GM10248 (cell line): ENCODE results near the gene RAB11A.

ENCODE experiments used
- CTCF ChIA-PET: fragments of 300-600 bp; sonication (Branson Sonifier 250); formaldehyde crosslinking; extraction: SDS; loops from one replicate; lab custom pipeline; 2021; ENCODE audit warnings: antibody characterized with exemption; lab: Yijun Ruan, JAX
- POLR2A ChIA-PET: fragments of 350-650 bp; sonication (Branson Sonifier 250); formaldehyde crosslinking; extraction: SDS; loops from one replicate; lab custom pipeline; 2020; ENCODE audit warnings: antibody characterized with exemption; lab: Yijun Ruan, JAX
- DNase-seq: peaks from one replicate; pipeline ENCODE4 v3.0.0; 2012; ENCODE audit errors: extremely low spot score
- TF ChIP-seq, protein P1 (sequence below): IDR thresholded peaks from 2 replicates; pipeline ENCODE4 v1.5.1; 2012; ENCODE audit warnings: mild to moderate bottlenecking, low read depth; ENCODE audit errors: extremely low read depth, missing control alignments, control extremely low read depth

RAB11A gene

DNA sequence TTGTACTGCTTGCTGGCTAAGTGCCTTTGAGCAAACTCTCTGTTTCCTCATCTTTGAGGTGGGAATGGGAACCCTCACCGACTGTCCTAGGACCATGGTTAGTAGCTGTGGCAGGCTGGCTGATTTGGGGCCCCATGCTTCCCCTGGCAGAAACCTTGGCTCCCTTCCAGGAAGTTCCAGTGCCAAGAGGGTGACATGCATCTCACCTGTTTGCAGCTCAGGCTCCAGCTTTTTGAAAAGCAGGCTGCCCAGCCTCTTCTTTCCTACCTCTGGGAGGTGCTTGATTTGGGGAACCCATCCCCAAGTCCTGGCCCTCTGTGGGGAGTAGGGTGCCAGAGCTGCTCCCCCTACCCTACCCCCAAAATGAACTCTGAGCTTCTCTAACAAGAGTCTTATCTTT, 50.8 kb downstream of the RAB11A start:
- TF ChIP-seq, protein P1, sequence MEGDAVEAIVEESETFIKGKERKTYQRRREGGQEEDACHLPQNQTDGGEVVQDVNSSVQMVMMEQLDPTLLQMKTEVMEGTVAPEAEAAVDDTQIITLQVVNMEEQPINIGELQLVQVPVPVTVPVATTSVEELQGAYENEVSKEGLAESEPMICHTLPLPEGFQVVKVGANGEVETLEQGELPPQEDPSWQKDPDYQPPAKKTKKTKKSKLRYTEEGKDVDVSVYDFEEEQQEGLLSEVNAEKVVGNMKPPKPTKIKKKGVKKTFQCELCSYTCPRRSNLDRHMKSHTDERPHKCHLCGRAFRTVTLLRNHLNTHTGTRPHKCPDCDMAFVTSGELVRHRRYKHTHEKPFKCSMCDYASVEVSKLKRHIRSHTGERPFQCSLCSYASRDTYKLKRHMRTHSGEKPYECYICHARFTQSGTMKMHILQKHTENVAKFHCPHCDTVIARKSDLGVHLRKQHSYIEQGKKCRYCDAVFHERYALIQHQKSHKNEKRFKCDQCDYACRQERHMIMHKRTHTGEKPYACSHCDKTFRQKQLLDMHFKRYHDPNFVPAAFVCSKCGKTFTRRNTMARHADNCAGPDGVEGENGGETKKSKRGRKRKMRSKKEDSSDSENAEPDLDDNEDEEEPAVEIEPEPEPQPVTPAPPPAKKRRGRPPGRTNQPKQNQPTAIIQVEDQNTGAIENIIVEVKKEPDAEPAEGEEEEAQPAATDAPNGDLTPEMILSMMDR = no peak
- POLR2A ChIA-PET = no interaction called here
- no peak for DNase-seq
- CTCF ChIA-PET = interaction anchor here (1.5 to 3.0 kb wide), 4 partner anchors 11 to 368 kb away, joined by 4 to 15 read pairs (median 6); no protein-coding TSS in a partner anchor

DNA sequence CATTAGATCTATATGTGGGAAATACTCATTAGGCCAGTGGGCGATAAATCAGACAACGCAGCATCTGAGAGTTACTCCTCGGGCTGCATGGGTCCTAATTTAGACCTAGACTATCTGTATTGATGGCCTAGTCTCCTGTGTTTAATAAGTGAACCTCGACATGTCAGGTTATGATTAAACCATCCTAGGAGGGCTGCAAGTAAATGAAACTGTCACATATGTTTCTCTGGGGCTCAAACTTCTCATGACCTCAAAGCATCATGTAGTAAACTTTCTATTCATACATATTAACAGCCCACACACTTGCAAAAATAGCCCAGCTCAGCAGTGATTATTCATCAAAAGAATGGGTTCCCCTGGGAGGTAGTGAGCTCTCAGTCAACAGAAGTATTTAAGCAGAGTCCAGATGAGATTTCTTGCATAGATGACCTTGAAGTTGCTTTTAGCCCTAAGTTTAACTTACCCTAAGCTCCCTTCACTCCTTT, 51.6 kb downstream of the RAB11A start:
- CTCF ChIA-PET = interaction anchor here (1.2 to 3.0 kb wide), 9 partner anchors 11 to 367 kb away, joined by 3 to 15 read pairs (median 5); no protein-coding TSS in a partner anchor
- TF ChIP-seq, protein P1 = no peak
- peak; percentile 74 for DNase-seq
- POLR2A ChIA-PET = interaction anchor here (1.7 kb wide), 1 partner anchor 51 kb away, joined by 4 read pairs; the partner anchor contains the start of gene RAB11A

DNA sequence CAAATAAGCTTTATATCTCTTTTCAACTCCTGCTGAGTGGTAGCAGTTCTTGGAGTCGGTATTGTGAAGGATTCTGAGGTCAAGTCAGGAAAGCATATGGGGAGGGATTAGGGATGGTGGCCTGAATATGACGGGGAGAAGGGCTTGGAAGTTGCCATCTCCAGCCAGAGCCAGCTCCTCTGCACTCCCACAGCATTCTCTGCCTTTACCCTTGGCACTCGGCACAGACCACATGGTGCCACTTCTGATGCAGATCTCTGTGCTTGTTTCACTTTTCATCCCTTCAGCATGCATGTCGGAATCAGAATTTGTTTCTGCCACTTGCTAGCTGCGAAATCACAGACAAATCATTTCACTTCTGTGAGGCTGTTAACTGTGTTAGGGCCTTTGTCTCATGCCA, 52.5 kb downstream of the RAB11A start:
- CTCF ChIA-PET = interaction anchor here (1.2 to 3.0 kb wide), 9 partner anchors 10 to 366 kb away, joined by 3 to 15 read pairs (median 5); no protein-coding TSS in a partner anchor
- POLR2A ChIA-PET = interaction anchor here (0.5 to 1.7 kb wide), 3 partner anchors 29 to 467 kb away, joined by 4 read pairs; partner anchors contain the start of gene RAB11A
- TF ChIP-seq, protein P1 = no peak
- DNase-seq = no peak

DNA sequence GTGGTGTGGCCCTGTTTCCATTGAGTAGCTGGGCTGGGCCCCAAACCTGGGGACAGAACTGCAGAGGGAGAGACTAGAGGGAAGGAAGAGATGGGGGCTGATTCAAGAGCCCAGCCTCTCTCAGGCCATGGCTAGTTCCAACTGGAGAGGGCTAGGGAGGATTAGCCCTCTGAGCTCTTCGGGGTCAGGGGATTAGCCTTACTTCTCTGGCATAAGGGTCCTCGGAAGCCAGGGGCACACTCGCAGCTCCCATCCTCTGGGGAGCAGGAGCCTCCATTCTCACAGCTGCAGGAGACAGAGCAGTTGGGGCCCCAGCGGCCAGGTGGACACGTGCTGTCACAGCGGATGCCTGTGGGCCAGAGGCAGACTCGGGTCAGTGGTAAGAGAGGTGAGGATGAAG, 53.3 kb downstream of the RAB11A start:
- no peak for DNase-seq
- ChIA-PET CTCF (interaction anchor here (1.5 to 3.0 kb wide), 7 partner anchors 9 to 45 kb away, joined by 4 to 15 read pairs (median 5); no protein-coding TSS in a partner anchor), POLR2A (no interaction called here)
- TF ChIP-seq, protein P1 = no peak

DNA sequence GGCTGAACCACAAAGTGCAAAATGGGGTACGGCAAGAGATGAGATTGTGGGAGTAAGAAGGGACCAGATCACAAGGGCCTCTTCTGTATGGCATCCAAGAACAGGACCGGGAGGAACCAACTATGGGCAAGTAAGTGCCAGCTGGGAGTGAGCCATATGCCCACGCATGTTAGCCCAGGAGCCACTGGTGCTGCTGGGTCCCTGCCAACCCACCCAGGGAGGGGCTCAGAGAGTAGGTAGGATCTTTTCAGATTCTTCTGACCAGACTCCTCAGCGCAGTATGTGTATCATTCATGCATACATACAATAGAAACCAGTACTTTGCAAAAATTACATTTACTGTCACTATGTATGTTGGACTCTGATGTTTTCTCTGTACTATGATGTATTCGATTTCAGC, 54.0 kb downstream of the RAB11A start:
- no peak for DNase-seq
- TF ChIP-seq, protein P1 = no peak
- ChIA-PET CTCF (interaction anchor here (1.5 to 2.8 kb wide), 2 partner anchors 9 to 44 kb away, joined by 4 to 8 read pairs; no protein-coding TSS in a partner anchor), POLR2A (no interaction called here)

DNA sequence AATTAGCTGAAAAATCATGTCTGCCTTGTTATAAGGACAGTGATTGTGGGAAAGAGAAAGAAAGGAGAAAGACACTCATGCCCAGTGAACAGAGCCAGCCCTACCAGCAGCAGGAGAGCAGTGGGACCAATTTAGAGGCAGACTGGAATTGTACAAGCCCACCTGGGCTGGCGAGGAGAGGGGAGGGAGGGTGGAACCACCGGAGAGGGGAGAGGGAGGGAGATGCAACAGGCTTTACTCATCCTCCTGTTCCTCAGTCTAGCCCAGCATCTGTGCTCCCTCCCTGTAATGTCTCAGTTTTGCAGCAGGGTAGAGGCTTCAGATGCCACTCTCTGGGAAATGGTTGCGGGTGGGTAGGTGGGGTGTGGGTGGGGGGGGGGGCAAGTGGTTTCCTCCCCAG, 54.7 kb downstream of the RAB11A start:
- no peak for DNase-seq
- ChIA-PET CTCF (interaction anchor here (1.8 kb wide), 1 partner anchor 9 kb away, joined by 4 read pairs; no protein-coding TSS in a partner anchor), POLR2A (interaction anchor here (0.6 to 1.1 kb wide), 2 partner anchors 53 to 674 kb away, joined by 3 to 4 read pairs; no protein-coding TSS in a partner anchor)
- TF ChIP-seq, protein P1 = no peak
